ENCODE data around the gene AACS. TPM values are rescaled to one million over a fixed set of nuclear protein-coding genes. Genes with fewer than 3 reads are reported as not detected.

Gene AACS
- polyA plus RNA-seq, 1 donor from 2014 or later, result 33.2 TPM

DNA sequence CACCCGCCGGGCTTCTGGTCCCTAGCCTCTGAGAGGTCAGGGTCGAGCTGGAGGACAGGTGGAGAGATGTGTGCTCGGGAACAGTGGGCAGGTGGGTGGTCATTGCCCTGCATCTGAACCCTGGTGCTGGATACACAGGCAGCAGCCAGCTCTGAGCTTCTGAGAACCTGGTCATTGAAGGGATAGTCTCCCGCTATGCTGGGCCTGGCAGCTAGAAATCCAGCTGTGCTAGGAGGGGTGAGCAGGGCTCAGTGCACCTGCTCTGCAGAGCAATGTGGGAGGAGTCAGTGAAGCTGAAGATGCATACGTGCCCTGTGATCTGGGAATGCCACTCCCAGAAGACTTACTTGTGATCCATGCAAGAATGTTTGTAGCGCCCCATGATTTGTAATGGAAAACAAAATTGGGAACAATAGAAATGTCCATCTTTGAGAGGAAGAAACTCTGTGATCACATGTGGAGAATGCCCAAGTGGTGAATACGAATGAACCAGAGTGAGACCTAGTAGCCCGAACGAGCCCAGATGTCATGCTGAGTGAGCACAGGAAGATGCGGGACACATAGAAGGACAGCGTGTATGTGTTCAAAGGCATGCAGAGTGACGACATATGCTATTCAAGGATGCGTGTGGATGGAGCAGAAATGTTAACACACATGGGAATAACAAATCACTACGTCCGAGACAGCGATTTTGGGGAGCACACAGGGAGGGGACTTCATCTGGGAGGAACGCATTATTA is 63.4 kb downstream of the AACS start:
- no peak overlapping the region for H3K9ac ChIP-seq (ENCODE audit: low read length)
- no peaks in the 10 kb centered on the region for H4K20me1 ChIP-seq (ENCODE audit: insufficient read depth)
- H3K4me2 ChIP-seq (ENCODE audit: low read length), result no peak overlapping the region
- no peak overlapping the region for H2AFZ ChIP-seq (ENCODE audit: low read depth, low read length)
- no peak overlapping the region for H3K27ac ChIP-seq (ENCODE audit: low read length)
- TF ChIP-seq, protein P1, sequence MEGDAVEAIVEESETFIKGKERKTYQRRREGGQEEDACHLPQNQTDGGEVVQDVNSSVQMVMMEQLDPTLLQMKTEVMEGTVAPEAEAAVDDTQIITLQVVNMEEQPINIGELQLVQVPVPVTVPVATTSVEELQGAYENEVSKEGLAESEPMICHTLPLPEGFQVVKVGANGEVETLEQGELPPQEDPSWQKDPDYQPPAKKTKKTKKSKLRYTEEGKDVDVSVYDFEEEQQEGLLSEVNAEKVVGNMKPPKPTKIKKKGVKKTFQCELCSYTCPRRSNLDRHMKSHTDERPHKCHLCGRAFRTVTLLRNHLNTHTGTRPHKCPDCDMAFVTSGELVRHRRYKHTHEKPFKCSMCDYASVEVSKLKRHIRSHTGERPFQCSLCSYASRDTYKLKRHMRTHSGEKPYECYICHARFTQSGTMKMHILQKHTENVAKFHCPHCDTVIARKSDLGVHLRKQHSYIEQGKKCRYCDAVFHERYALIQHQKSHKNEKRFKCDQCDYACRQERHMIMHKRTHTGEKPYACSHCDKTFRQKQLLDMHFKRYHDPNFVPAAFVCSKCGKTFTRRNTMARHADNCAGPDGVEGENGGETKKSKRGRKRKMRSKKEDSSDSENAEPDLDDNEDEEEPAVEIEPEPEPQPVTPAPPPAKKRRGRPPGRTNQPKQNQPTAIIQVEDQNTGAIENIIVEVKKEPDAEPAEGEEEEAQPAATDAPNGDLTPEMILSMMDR (IDR thresholded peaks at IDR 0.05; ENCODE audit: poor library complexity, severe bottlenecking), result no peak
- TF ChIP-seq MXI1 (conservative IDR thresholded peaks at IDR 0.05; ENCODE audit: poor library complexity, severe bottlenecking), result no peak
- TF ChIP-seq, protein P2, sequence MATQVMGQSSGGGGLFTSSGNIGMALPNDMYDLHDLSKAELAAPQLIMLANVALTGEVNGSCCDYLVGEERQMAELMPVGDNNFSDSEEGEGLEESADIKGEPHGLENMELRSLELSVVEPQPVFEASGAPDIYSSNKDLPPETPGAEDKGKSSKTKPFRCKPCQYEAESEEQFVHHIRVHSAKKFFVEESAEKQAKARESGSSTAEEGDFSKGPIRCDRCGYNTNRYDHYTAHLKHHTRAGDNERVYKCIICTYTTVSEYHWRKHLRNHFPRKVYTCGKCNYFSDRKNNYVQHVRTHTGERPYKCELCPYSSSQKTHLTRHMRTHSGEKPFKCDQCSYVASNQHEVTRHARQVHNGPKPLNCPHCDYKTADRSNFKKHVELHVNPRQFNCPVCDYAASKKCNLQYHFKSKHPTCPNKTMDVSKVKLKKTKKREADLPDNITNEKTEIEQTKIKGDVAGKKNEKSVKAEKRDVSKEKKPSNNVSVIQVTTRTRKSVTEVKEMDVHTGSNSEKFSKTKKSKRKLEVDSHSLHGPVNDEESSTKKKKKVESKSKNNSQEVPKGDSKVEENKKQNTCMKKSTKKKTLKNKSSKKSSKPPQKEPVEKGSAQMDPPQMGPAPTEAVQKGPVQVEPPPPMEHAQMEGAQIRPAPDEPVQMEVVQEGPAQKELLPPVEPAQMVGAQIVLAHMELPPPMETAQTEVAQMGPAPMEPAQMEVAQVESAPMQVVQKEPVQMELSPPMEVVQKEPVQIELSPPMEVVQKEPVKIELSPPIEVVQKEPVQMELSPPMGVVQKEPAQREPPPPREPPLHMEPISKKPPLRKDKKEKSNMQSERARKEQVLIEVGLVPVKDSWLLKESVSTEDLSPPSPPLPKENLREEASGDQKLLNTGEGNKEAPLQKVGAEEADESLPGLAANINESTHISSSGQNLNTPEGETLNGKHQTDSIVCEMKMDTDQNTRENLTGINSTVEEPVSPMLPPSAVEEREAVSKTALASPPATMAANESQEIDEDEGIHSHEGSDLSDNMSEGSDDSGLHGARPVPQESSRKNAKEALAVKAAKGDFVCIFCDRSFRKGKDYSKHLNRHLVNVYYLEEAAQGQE (IDR thresholded peaks at IDR 0.05; ENCODE audit: borderline replicate concordance), result no peak
- no peaks in the 10 kb centered on the region for H3K9me2 ChIP-seq (ENCODE audit: insufficient read depth, low read length)
- no peaks in the 10 kb centered on the region for H3F3A ChIP-seq (ENCODE audit: insufficient read depth, low read length, poor library complexity, severe bottlenecking)
- H3K27me3 ChIP-seq (ENCODE audit: insufficient read depth, low read depth, low read length), result no peaks in the 10 kb centered on the region
- no peaks in the 10 kb centered on the region for H3K79me2 ChIP-seq (replicated peaks; ENCODE audit: insufficient read depth, low read length)
- H3K36me3 ChIP-seq (ENCODE audit: insufficient read depth, low read length), result peaks cover 4% of the 10 kb centered on the region
- H3K9me3 ChIP-seq (ENCODE audit: low read length), result no peaks in the 10 kb centered on the region
- no peak overlapping the region for H3K4me3 ChIP-seq (ENCODE audit: low read length)

DNA sequence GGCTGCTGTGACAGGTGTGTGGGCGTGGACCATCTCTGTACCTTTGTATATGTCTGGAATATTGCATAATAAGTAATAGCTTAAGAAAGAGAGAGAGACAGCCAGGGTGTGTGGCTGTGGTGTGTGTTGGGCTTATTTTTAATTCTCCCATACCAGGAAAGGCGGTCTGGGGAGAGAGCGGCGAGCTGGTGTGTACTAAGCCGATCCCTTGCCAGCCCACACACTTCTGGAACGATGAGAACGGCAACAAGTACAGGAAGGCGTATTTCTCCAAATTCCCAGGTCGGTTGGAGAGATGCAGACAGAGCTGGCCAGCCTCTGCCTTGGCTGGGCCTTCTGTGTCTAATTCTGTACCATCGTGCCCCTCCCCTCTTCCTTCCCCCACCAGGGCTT is 63.9 kb downstream of the AACS start:
- Histone ChIP-seq H3K9ac (ENCODE audit: low read length) (no peak overlapping the region), H3K27me3 (ENCODE audit: insufficient read depth, low read depth, low read length) (no peaks in the 10 kb centered on the region), H3F3A (ENCODE audit: insufficient read depth, low read length, poor library complexity, severe bottlenecking) (no peaks in the 10 kb centered on the region), H3K79me2 (replicated peaks; ENCODE audit: insufficient read depth, low read length) (no peaks in the 10 kb centered on the region), H2AFZ (ENCODE audit: low read depth, low read length) (no peak overlapping the region), H3K4me3 (ENCODE audit: low read length) (no peak overlapping the region), H3K9me2 (ENCODE audit: insufficient read depth, low read length) (no peaks in the 10 kb centered on the region), H3K27ac (ENCODE audit: low read length) (no peak overlapping the region), H3K36me3 (ENCODE audit: insufficient read depth, low read length) (peaks cover 4% of the 10 kb centered on the region), H4K20me1 (ENCODE audit: insufficient read depth) (no peaks in the 10 kb centered on the region), H3K4me2 (ENCODE audit: low read length) (no peak overlapping the region), H3K9me3 (ENCODE audit: low read length) (no peaks in the 10 kb centered on the region)
- TF ChIP-seq SMC3 (conservative IDR thresholded peaks at IDR 0.05; ENCODE audit: poor library complexity), result no peak
- TF ChIP-seq, protein P2 (IDR thresholded peaks at IDR 0.05; ENCODE audit: borderline replicate concordance), result no peak
- no peak for TF ChIP-seq EZH2 (IDR thresholded peaks at IDR 0.05; ENCODE audit: borderline replicate concordance, insufficient read depth, low read length, poor library complexity, severe bottlenecking)
- no peak for TF ChIP-seq EP300 (conservative IDR thresholded peaks at IDR 0.05; ENCODE audit: poor library complexity, severe bottlenecking)
- TF ChIP-seq, protein P1 (IDR thresholded peaks at IDR 0.05; ENCODE audit: poor library complexity, severe bottlenecking), result no peak
- TF ChIP-seq MXI1 (conservative IDR thresholded peaks at IDR 0.05; ENCODE audit: poor library complexity, severe bottlenecking), result no peak
- TF ChIP-seq TAF1 (IDR thresholded peaks at IDR 0.05; ENCODE audit: low read depth), result no peak
- TF ChIP-seq RAD21 (conservative IDR thresholded peaks at IDR 0.05), result no peak
- TF ChIP-seq POLR2AphosphoS5 (IDR thresholded peaks at IDR 0.05), result no peak
